HG03469 (cell line): ENCODE data around the gene LIME1.

Source experiments
- ATAC-seq: cut with Tn5 transposase; IDR thresholded peaks from one replicate; pipeline ENCODE4 v1.9.1; 2021; ENCODE audit warnings: mild to moderate bottlenecking, moderate library complexity, moderate number of reproducible peaks; ENCODE audit not compliant: unreplicated experiment

The LIME1 gene

DNA sequence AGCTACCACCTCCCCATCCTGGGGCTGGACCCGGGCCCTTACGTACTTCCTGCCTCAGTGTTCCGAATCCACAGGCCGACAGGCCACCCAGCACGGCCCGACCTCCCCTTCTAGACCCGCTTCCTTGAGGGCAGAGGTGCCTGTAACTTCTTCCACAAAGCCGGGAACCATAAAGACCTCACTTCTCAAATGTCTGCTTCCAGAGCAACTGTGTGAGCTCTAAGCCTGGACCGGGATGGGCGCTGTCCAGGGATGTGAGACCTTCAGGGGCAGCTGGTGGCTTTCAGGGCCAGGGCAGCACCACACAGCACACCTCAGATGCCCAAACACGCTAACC, 12.4 kb downstream of the LIME1 start:
- no peak for ATAC-seq

DNA sequence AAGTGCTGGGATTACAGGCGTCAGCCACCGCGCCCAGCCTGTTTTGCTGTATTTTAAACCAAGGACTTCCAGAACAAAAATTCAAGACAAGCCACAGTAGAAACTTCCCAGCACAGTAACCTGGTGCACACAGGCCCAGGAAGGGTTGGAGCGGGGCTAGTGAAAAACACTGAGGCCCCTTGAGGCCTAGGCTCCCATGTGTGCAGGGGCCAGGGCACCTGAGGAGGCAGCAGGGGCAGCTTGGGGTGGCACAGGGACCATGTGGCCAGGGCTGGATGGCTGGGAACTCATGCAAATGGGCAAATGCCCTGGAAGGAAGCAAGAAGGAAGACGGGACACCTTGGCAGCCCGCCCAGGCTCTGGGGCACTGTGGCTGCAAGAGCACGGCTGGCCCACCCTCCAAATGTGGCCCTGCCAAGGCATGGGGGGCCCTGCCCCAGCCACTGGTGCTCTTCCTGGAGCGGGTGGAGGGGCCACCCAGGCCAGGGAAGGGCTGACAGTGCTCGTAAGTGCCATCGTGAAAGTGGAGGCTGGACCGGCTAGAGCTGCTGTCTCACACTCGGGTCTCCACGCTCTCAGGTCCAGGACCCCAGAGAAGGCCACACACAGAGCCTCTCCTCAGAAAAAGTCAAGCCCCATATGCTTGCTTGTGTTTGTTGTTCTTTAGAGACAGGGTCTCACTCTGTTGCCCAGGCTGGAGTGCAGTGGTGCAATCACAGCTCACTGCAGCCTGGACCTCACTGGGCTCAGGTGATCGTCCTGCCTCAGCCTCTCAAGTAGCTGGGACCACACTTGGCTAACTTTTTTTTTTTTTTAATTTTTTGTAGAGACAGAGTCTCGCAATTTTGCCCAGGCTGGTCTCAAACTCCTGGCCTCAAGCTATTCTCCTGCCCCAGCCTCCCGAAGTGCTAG, 13.4 kb downstream of the LIME1 start:
- ATAC-seq = no peak

DNA sequence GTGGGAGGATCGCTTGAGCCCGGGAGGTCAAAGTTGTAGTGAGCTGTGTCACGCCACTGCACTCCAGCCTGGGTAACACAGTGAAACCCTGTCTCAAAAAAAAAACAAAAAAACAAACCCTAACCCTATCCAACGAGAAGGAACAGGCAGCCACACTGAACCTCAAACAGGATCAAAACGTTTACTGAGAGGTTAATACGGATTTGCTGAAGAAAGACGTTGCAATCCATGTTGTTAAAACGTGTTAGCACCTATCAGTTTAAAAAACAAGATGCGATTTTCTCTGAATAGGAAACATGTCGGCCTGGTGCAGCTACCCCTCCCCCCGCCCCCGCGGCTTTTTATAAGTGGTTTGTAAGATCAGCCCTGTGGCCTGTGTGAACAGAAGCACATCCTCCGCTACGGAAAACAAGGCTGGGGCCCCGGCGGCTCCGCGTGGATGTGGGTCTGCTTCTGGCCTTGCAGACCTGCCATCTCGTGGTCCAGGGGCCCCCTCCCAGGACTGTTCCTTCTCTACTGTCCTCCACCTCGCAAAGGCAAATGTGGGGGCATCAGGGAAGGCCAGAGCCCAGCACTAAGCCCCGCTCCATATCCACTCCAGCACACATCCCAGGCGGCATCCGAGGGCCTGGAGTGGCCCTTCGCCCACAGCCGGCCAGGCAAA, 14.5 kb downstream of the LIME1 start:
- ATAC-seq = no peak

DNA sequence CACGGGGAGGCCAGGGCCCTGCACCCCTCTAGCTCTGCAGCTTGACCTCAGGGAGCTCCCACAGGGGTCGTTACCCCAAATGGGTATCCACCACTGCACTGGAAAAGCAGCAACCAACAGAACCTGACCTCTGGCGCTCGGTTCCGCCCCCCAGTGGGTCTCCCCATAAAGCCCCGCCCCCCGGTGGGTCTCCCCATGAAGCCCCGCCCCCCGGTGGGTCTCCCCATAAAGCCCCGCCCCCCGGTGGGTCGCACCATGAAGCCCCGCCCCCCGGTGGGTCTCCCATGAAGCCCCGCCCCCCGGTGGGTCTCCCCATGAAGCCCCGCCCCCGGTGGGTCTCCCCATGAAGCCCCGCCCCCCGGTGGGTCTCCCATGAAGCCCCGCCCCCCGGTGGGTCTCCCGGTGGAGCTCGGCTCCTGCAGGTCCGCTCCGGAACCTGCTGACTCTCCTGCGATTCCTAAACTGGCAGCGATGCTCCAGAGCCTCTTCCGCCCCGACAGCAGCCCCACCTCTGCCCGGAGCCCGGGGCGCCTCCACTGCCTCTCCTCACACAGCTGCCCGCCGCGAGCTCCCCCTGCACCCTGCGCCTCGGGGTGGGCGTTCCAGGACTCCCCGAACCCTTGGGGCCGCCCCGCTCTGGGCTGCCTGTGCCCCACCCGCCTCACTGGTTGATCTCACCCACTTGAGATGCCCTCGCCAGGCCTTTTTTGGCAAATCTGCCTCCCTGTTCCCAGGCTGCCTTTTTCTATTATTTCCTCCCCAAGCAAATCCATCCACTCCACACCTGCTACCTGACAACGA, 15.2 kb downstream of the LIME1 start:
- no peak for ATAC-seq

DNA sequence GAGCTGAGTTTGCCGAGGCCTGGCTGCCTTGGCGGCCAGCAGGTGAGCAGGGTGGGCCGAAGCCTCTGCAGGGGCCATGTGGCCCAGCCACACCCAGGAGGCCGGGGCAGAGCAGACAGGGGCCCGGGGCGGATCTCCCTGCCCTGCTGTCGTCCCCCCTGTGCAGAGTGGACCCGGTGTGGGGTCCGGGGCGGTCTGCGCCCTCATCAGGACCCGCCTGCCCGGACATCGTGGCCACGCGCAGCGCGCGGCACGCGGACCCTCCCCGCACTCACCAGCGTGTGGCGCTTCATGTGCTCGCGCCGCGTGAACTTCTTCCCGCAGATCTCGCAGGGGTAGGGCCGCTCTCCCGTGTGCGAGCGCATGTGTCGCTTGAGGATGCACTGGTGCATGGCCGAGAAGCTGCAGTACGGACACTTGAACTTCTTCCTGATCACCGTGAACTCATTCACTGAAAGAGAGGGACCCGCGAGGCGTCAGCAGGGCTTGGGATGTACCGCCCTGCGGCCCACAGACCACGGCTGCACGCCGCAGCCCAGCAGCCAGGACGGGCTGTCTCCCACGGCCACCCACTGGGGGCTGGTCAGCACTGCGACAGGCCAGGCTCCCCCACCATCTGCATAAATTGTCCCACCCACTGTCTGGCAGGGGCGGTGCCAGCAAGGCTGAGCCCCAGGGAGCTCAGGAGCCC, 16.1 kb downstream of the LIME1 start:
- no peak for ATAC-seq

DNA sequence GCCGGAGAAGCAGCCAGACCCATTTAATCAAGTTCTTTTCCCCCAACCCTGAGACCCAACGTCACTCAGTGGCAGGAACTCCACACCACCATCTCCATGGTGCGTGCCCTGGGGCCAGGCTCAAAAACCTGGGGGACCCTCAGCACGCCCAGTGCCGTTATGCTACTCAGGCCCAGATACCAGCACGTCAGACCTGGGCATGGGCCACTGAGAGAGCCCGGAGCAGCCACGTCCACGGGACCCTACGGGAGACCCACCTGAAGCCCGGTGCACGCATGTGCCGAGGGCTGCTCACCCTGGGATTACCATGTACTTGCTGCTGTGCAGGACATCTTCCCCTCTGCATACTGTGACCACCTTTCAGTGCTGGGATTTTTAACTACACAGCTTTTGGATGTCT, 16.9 kb downstream of the LIME1 start:
- ATAC-seq = no peak

DNA sequence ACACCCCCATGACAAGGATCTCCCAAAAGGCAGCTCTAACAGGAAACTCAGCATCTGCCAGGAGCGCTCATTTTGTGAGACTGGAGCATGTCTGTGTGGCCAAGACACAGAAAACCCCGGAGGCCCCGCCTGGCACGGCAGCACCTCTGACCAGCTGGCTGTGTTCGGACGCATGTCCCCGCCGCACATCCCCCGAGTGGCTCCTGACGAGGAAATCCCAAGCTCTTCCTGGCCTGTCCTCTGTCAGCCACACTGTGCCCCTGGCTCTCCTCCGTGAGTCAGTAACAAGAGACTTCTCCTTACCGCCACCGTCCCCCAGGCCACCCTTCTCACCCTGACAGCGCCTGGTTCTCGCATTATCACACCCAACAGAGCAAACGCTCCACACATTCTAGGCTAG, 17.5 kb downstream of the LIME1 start:
- ATAC-seq = no peak

DNA sequence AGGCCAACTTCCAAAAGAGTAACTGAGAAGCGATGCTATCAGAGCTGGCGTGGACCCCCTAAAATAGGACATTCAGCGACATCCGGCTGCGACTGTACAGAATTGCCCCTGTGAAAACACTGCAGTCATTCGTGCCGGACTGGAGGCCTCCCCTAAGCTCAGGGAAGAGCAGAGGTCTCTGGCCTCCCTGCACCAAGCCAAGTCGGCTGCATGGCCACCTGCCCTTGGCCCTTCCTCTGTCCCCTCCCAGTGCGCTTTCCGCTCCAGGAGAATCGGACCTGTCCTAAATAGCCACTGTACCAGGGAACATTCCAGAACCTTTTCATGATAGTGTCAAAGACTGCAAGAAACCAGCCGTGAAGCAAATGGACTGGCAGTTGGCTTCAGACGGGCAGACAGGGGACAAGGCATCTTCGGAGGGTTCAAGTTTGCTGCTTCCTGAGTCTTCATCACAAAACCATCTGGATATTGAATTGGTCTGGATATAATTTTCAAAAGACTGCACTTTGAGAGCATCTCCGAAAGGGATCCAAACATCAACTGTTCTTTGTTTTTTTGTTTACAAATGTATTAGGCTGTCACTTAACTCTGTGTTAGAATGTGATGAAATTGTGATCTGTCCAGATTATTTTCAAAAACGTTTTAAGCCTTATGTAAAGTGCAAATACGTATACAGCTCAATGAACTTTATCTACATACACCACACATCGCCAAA, 19.6 kb downstream of the LIME1 start:
- no peak for ATAC-seq

DNA sequence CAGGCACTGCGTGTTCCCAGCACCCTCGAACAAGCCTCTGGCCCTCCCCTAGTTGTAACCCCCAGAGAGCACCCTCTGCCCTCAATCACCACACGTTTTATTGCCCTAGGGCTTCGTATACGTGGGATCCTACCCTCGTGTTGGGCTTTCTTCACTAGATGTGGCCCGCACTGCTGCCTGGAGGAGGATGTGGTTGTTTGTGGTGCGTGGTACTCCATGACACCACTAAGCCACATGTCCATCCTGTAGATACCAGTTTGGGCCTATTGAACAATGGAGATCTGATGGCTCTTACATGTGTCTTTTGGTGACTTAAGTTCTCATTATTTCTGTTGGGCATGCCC, 20.2 kb downstream of the LIME1 start:
- ATAC-seq = no peak

DNA sequence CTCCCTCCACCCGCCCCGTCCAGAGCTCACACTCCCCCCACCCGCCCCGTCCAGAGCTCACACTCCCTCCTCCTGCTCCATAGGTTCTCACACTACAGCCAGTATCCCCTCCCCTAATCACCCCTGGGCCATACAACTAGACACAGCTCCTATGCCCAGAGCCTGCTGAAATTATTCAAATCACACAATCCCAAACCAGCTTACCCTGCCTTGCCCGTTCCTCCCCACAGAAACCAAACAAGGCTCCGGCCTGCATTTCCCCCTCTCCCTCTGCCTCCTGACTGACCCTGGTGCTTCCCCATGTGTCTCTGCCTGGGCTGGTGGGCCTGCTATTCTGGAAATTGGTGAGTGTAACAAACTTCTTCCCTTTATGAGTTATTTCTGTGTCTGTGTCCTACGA, 21.7 kb downstream of the LIME1 start:
- ATAC-seq = no peak

DNA sequence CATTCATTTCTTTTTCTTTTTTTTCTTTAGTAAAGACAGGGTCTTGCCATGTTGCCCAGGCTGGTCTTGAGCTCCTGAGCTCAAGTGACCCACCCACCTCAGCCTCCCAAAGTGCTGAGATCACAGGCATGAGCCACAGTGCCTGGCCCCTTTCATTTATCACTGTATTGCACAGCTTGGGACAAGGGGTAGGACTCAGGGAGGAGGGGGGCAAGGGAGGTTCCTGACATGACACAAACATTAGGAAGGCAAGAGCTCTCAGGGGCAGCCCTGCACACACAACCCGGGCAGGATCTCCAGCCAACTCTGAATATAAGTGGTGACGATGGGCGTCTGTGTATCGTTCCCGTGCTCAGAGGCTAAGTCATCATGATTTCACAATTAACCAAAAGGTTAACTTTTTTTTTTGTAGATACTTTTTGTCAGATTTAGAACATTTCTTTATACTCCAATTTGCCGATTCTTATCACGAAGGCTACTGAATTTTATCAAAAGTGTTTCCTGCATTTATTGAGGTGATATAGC, 23.0 kb downstream of the LIME1 start:
- ATAC-seq = no peak

DNA sequence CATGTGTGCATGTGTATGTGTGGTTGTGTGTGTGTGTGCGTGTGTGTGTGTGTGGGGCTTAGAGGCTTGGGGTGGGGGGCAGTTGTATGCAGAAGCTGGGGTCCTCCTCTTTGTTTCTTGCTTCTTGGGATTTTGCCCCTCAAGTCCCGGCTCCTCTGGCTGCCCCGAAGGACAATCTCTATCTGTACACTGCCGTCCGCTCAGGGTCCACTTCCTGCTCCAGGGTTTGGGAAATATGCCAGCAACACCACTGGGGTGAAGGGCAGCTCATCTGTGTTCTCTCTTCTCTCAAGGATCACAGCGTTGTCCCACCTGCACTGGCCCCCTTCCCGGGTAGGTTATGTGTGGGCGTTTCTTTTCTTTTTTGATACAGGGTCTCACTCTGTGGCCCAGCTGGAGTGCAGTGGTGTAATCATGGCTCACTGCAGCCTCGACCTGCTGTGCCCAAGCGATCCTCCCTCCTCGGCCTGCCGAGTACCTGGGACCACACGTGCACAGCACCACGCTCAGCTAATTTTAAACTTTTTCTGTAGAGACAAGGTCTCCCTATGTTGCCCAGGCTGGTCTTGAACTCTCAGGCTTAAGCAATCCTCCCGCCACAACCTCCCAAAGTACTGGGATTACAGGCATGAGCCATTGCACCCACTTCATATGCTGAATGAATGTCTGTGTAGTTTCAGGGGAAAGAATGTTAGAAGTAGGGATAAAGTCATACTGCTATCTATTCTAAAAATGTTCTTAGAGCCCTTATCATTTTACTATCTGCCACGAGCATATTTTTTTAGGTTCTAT, 28.8 kb downstream of the LIME1 start:
- ATAC-seq = no peak

DNA sequence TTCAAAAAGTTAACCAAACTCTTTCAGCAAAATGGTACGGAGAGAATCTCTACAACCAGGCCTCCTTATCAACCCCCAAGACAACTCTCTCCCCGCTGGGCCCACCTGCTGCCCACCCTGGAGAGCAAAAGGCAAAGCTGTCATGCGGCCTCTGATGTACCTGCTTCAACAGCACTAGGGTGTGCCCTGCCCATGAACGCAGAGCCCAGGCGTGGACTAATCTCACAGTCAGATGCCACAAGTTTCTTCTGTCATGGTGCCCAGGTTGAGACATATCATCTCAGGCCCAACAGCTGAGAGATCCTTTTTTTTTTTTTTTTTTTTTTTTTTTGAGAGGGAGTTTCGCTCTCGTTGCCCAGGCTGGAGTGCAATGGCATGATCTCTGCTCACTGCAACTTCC, 29.4 kb downstream of the LIME1 start:
- ATAC-seq = no peak

DNA sequence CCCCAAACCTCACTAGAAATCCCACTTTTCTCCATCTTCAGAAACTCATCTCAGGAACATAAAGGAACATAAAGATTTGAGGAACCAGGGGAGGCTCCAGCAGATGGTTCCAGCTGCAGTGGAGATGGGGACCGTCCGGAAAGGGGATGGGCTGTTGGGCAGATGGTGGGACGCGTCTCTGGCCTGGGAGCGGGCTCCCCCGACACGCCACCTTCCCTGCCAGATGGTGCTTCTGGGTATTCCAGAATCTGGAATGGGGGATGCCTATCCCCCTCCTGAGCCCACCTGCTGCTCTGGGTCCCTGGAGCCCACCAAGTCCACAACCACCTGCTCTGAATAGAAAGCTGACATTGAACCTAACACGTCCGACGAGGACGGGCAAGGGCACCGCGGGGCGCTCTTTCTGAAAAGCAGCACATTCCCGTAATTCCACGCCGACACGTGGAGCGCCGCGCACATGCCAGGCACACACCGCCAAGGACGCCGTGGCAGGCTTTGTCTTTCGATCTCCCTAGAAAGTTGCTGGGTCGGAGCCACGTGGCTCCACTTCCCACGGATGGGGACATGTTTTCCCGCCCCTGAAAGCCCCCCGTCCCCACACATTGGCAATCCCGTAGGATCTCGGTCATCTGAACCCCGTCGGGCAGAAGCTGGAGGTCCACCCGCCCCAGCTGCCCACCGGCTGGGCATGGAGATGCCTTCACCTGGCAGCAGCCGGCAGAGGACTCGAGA, 30.4 kb downstream of the LIME1 start:
- no peak for ATAC-seq

DNA sequence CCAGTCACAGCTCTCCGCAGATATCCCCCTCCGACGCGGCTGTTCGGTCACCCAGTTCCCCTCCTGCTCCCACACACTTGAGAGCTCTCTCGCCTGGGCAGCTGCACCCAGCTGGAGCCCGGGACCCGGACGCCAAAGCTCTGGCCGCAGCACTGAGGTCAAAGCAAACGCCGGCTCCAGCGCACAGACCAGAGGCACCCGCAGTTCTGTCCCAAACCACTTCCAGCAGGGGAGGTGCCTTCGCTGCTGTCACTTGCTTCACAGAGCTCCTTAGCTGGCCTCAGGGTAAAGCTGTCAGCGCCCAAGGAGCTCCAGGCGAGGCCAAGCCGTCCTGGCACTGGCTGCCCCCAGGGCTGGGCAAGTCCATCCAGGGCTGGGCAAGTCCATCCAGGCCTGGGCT, 31.0 kb downstream of the LIME1 start:
- ATAC-seq = no peak

DNA sequence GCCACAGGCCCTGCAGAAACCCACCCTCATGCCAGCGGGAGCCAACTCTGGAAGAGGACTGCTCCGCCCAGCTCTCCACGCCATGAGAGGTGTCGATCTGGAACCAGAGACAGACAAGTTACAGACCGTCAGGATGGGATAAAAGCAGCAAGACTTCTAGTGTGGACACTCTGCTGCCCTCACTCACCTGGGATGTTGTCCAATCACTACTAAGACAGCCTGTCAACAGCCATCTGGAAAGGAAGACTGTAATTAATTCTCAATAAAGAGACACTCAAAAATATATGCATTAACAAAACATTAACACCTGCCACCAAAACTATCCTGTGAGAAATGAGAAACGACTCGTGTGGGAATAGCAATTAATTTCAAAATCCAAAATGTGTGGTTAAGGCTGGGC, 31.4 kb downstream of the LIME1 start:
- ATAC-seq = no peak

DNA sequence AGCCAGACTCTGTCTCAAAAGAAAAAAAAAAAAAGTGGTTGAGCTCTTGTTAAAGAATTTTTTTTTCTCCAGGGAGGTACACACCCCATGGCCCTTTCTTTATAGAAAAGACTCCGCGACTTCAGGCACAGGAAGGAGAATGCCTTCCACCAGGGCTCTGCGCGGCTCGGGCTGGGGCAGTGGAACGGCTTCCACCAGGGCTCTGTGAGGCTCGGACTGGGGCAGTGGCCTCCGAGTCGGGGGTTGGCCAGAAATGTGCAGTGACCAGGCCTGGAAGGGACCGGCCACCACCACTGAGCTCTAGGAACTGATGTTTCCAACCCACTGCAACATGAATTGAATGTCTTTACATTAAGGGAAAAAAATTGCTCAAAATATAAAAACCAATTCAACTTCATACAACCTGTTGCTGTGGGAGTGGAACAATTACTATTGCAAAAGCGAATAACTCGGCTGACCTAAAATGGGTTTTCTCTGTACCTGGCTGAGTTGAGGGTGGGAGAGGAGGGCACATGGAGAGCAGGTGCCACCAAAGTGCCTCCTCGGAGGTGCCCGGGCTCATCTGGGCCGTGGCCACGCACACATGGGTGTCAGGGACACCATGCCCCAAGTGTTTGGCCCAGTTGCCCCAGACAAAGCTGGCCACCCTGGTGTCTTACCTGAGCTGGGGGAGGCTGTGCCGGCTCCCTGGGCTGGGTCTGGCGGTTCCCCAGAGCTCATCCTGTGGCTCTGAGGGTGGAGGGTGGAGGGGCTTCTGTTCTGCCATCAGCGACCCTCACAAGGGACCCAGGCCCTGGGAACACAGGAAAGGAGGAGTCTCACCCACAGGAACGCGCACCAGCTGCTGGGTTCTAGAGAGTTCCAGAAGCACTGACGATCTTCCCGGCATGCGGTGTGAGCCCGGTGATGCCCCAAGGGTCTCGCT, 32.4 kb downstream of the LIME1 start:
- no peak for ATAC-seq
